K562 (cell line): ENCODE measurements around the gene TWSG1. TPM values are rescaled to one million over a fixed set of nuclear protein-coding genes. Genes with fewer than 3 reads are reported as not detected.

ENCODE experiments used
- ATAC-seq: fragments of 200-7000 bp; cut with Tn5 transposase; 3 replicates; pipeline ENCODE4 v1.9.1; 2020; ENCODE audit warnings: moderate library complexity
- BruUV-seq: library from RNA; stranded (reverse); fragments of 400-500 nt; replicated peaks from 2 replicates; lab custom pipeline; 2021; lab: Mats Ljungman, UMichigan
- CTCF ChIA-PET: fragments of 300-600 bp; formaldehyde crosslinking; extraction: SDS; loops from one replicate; lab custom pipeline; 2021; ENCODE audit warnings: low intra/inter-chr PET ratio; lab: Yijun Ruan, JAX
- POLR2A ChIA-PET: fragments of 300-600, 350-650 bp; sonication (Branson Sonifier 250); formaldehyde crosslinking; extraction: SDS; loops from one replicate; lab custom pipeline; 2021; ENCODE audit warnings: antibody characterized with exemption, inconsistent platforms; lab: Yijun Ruan, JAX
- DNase-seq, 4 experiments: peaks; one replicate each; pipeline versions ENCODE4 v3.0.0 to v3.0.0-alpha.2; 2011 to 2018; ENCODE audit warnings: low spot score in 3 of 4, mixed read lengths in 3 of 4; ENCODE audit errors: extremely low read depth in 1 of 4
- FAIRE-seq: peaks from 2 replicates; lab custom pipeline; 2011; peaks lifted over from hg19 to GRCh38; lab: Jason Lieb, UNC
- H2AFZ ChIP-seq: 2 replicates; pipeline ENCODE4 v1.6.0; 2011; ENCODE audit warnings: low read depth, low read length, control low read depth, inconsistent platforms
- H3K27ac ChIP-seq: fragments of 200-600 bp; 3 replicates; pipeline ENCODE4 v1.8.0; 2011; ENCODE audit warnings: low read depth, mild to moderate bottlenecking, control low read depth, inconsistent platforms, low read length, moderate library complexity, mixed read lengths; ENCODE audit errors: extremely low read depth
- H3K27me3 ChIP-seq, 2 experiments: fragments of 300-600 bp in 1 of 2; 2 replicates in 1 of 2; 3 replicates in 1 of 2; pipeline versions ENCODE4 v1.6.0 to v1.8.0; 2011; ENCODE audit warnings: inconsistent platforms in 2 of 2, low read length in 2 of 2, mild to moderate bottlenecking in 1 of 2, mixed read lengths in 1 of 2, moderate library complexity in 1 of 2; ENCODE audit not compliant: control insufficient read depth in 2 of 2, insufficient read depth in 2 of 2
- H3K36me3 ChIP-seq: fragments of 300-600 bp; 3 replicates; pipeline ENCODE4 v1.8.0; 2011; ENCODE audit warnings: mild to moderate bottlenecking, low read length, inconsistent platforms; ENCODE audit not compliant: control insufficient read depth, insufficient read depth
- H3K4me1 ChIP-seq, 2 experiments: fragments of 200-600 bp in 1 of 2; replicated peaks in 1 of 2; 2 replicates in 1 of 2; 3 replicates in 1 of 2; pipeline versions ENCODE4 v1.5.1 to v1.8.0; 2011; ENCODE audit warnings: inconsistent platforms in 2 of 2, low read length in 2 of 2, mild to moderate bottlenecking in 1 of 2, mixed read lengths in 1 of 2, moderate library complexity in 1 of 2; ENCODE audit not compliant: control insufficient read depth in 2 of 2, insufficient read depth in 2 of 2
- H3K4me2 ChIP-seq: 2 replicates; pipeline ENCODE4 v1.6.1; 2011; ENCODE audit warnings: low read length, control low read depth, inconsistent platforms, mixed read lengths; ENCODE audit not compliant: insufficient read depth
- H3K4me3 ChIP-seq: fragments of 200-600 bp; sonication (generic), shearing (Covaris generic); 2 replicates; pipeline ENCODE4 v1.5.1; 2016; ENCODE audit warnings: control low read depth, inconsistent platforms
- H3K79me2 ChIP-seq: fragments of 200-600 bp; 3 replicates; pipeline ENCODE4 v1.8.0; 2011; ENCODE audit warnings: low read length, inconsistent platforms; ENCODE audit not compliant: control insufficient read depth, insufficient read depth
- H3K9ac ChIP-seq, 2 experiments: 2 replicates each; pipeline versions ENCODE4 v1.6.0 to v1.6.1; 2011; ENCODE audit warnings: low read depth in 2 of 2, low read length in 2 of 2, control low read depth in 1 of 2, inconsistent platforms in 1 of 2, mild to moderate bottlenecking in 1 of 2, mixed read lengths in 1 of 2; ENCODE audit not compliant: insufficient read depth in 1 of 2
- H3K9me1 ChIP-seq: one replicate; pipeline ENCODE4 v1.6.0; 2011; ENCODE audit warnings: inconsistent platforms, mild to moderate bottlenecking, low read length, moderate library complexity; ENCODE audit not compliant: control insufficient read depth, insufficient read depth
- H3K9me3 ChIP-seq: replicated peaks from 2 replicates; pipeline ENCODE4 v1.5.1; 2011; ENCODE audit warnings: low read depth, low read length, inconsistent platforms; ENCODE audit not compliant: control insufficient read depth, insufficient read depth
- H4K20me1 ChIP-seq: replicated peaks from 2 replicates; pipeline ENCODE4 v1.6.1; 2011; ENCODE audit warnings: low read length, inconsistent platforms, mixed read lengths; ENCODE audit not compliant: control insufficient read depth, insufficient read depth
- BMI1 ChIP-seq: fragments of 150-350 bp; IDR thresholded peaks from 2 replicates; pipeline ENCODE4 v1.6.1; 2014; ENCODE audit warnings: low read length
- CREM ChIP-seq: IDR thresholded peaks from 2 replicates; pipeline ENCODE4 v1.6.1; 2014; ENCODE audit warnings: antibody characterized with exemption, low read depth
- CXXC5 ChIP-seq: fragments of 250-450 bp; sonication (Bioruptor Pico); IDR thresholded peaks from 2 replicates; pipeline ENCODE4 v1.8.0; 2022; ENCODE audit warnings: inconsistent platforms, mild to moderate bottlenecking, moderate library complexity
- HDAC6 ChIP-seq: IDR thresholded peaks from 2 replicates; pipeline ENCODE4 v1.6.1; 2012; ENCODE audit warnings: low read depth, mild to moderate bottlenecking, control low read depth, inconsistent platforms, low read length, moderate library complexity
- ILK ChIP-seq: fragments of 450-650 bp; IDR thresholded peaks from 2 replicates; pipeline ENCODE4 v1.6.1; 2016; ENCODE audit warnings: missing genetic modification characterization, low read depth, mild to moderate bottlenecking, missing compliant biosample characterization, moderate library complexity, borderline replicate concordance
- MAZ ChIP-seq, 2 experiments: fragments of 450-650 bp in 1 of 2; sonication (generic) in 1 of 2; formaldehyde crosslinking; IDR thresholded peaks in 1 of 2; conservative IDR thresholded peaks in 1 of 2; 2 replicates each; pipeline versions ENCODE4 v1.4.0 to v1.5.0; 2020; ENCODE audit warnings: mild to moderate bottlenecking in 1 of 2, missing genetic modification reagents in 1 of 2
- NFIX ChIP-seq: fragments of 250-450 bp; sonication (Bioruptor Pico); IDR thresholded peaks from 2 replicates; pipeline ENCODE4 v1.4.0; 2020; ENCODE audit warnings: low read depth, mild to moderate bottlenecking, moderate library complexity
- NONO ChIP-seq, 2 experiments: fragments of 200-400 bp in 1 of 2; fragments of 450-650 bp in 1 of 2; formaldehyde crosslinking in 1 of 2; IDR thresholded peaks; 2 replicates each; pipeline ENCODE4 v1.6.1; 2017; ENCODE audit warnings: low read depth in 2 of 2, mild to moderate bottlenecking in 2 of 2, moderate library complexity in 2 of 2, low read length in 1 of 2
- RFX5 ChIP-seq: IDR thresholded peaks from 2 replicates; pipeline ENCODE4 v1.6.1; 2011; ENCODE audit warnings: low read depth, mild to moderate bottlenecking, improper control_type of control experiment, low read length
- SIX5 ChIP-seq, 2 experiments: IDR thresholded peaks; 2 replicates each; pipeline ENCODE4 v1.6.1; 2011; ENCODE audit warnings: low read length in 2 of 2, borderline replicate concordance in 1 of 2, low read depth in 1 of 2, mild to moderate bottlenecking in 1 of 2, moderate library complexity in 1 of 2; ENCODE audit not compliant: insufficient read depth in 1 of 2
- STAT5A ChIP-seq: IDR thresholded peaks from 2 replicates; pipeline ENCODE4 v1.6.1; 2012; ENCODE audit warnings: low read length, inconsistent platforms, borderline replicate concordance
- TBL1XR1 ChIP-seq, 2 experiments: IDR thresholded peaks; 2 replicates each; pipeline ENCODE4 v1.6.1; 2012; ENCODE audit warnings: improper control_type of control experiment in 2 of 2, low read length in 2 of 2, mild to moderate bottlenecking in 1 of 2
- XRCC5 ChIP-seq: fragments of 200-400 bp; formaldehyde crosslinking; IDR thresholded peaks from 2 replicates; pipeline ENCODE4 v1.6.1; 2017; ENCODE audit warnings: low read depth, mild to moderate bottlenecking, low read length
- ZNF561 ChIP-seq: fragments of 450-650 bp; formaldehyde crosslinking; conservative IDR thresholded peaks from 2 replicates; pipeline ENCODE4 v1.4.0; 2020; ENCODE audit warnings: mild to moderate bottlenecking, moderate library complexity
- ZNF785 ChIP-seq: fragments of 250-450 bp; sonication (Bioruptor Pico); IDR thresholded peaks from 2 replicates; pipeline ENCODE4 v1.4.0; 2020; ENCODE audit warnings: mild to moderate bottlenecking
- WGBS: fragments of 100-300 bp; shearing (Covaris generic); methylation state at CpG from one replicate; pipeline ENCODE4 v1.1.6; 2016; ENCODE audit warnings: low coverage, mixed read lengths; ENCODE audit not compliant: insufficient coverage; ENCODE audit errors: missing lambda C conversion rate; 5-methylcytosine and 5-hydroxymethylcytosine counted together
- in situ Hi-C: fragments of 300-500 bp; cut with MboI; formaldehyde crosslinking; loops from 4 replicates; pipeline ENCODE4 v1.15.0; 2018; ENCODE audit warnings: inconsistent platforms, mixed read lengths
- intact Hi-C: fragments of 100-400 bp; cut with micrococcal nuclease; formaldehyde crosslinking; loops from 2 replicates; pipeline ENCODE4 v1.14.2; 2022
- polyA plus RNA-seq, 8 experiments: library from polyadenylated mRNA; depleted of rRNA in 4 of 8; stranded (reverse) in 5 of 8; unstranded in 3 of 8; fragments of >200 nt; fragmentation: Nextera tagmentation in 2 of 8; fragmentation: Illumina TruSeq in 1 of 8; extraction: Ambion mirVana in 2 of 8; extraction: Trizol in 1 of 8; gene quantifications; 2 replicates each; pipeline versions ENCODE4 v1.2.1 to v1.2.3, GENCODE V29; 2011 to 2014; ENCODE audit warnings: inconsistent platforms in 1 of 8, missing spikeins in 1 of 8
- total RNA-seq, 7 experiments: library from RNA; depleted of rRNA in 6 of 7; stranded (reverse); fragments of >200 nt in 6 of 7; fragmentation: Illumina TruSeq in 2 of 7; extraction: Trizol in 2 of 7; gene quantifications; 2 replicates each; pipeline versions ENCODE4 v1.2.1 to v1.2.3, GENCODE V29; 2011 to 2021; ENCODE audit warnings: low replicate concordance in 1 of 7
- TF ChIP-seq, protein P1 (sequence below): fragments of 250-450 bp; sonication (Bioruptor Pico); IDR thresholded peaks from 2 replicates; pipeline ENCODE4 v1.5.1; 2021; ENCODE audit warnings: mild to moderate bottlenecking
- TF ChIP-seq, protein P2 (sequence below), 2 experiments: fragments of 450-650 bp in 1 of 2; IDR thresholded peaks; 2 replicates each; pipeline ENCODE4 v1.6.1; 2011 to 2017; ENCODE audit warnings: low read depth in 2 of 2, antibody characterized with exemption in 1 of 2, borderline replicate concordance in 1 of 2, low read length in 1 of 2, mild to moderate bottlenecking in 1 of 2, mixed read lengths in 1 of 2; ENCODE audit not compliant: control insufficient read depth in 1 of 2

Gene TWSG1
- total and polyA plus RNA-seq, 9 of the 15 experiments (the other 6 are each of a cell fraction or from before 2014, with no cell fraction given): 10.4 to 37.2 (median 25.1) TPM

DNA sequence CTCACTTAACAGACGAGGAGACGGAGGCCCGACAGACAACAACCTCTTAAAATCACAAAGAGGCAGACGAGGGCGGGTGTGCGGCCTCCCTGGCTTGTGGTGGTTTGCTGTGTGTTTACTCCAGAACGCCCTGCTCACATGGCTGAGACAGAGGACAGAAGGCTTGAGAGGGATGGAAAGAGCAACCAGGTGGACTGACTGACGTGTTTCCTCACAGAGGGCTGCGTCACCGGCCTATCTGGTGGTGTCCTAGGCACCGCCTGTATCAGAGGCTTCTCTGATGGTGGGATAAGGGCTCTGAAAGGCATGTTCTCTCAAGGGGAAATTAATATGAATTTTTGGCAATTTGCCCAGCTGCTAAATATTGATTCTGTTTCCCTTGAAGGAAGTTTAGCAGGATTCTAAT lies 93.7 kb downstream of the TWSG1 start:
- Histone ChIP-seq H3K4me2 (no peak overlapping the region), H4K20me1 (no peaks in the 10 kb centered on the region), H2AFZ (peak overlapping the region; percentile 43; the same call in 1 of the 2 replicates), H3K36me3 (no peaks in the 10 kb centered on the region), H3K9me1 (no peaks in the 10 kb centered on the region), H3K9me3 (peaks cover 9% of the 10 kb centered on the region; the same call in 1 of the 2 replicates), H3K27ac (no peak overlapping the region), H3K79me2 (no peaks in the 10 kb centered on the region), H3K27me3 (no peaks in the 10 kb centered on the region), H3K4me3 (no peak overlapping the region), H3K9ac (no peak overlapping the region), H3K4me1 (peaks cover 0 to under 1% of the 10 kb centered on the region in 2 experiments; a peak in 1 of 5 replicates)
- FAIRE-seq (no peak), DNase-seq (no peak), ATAC-seq (peak; percentile 51)
- CTCF ChIA-PET: no interaction called here
- in situ Hi-C loops (no loop called here), intact Hi-C loops (no loop called here)
- no TSS peak for BruUV-seq
- WGBS: 58% methylated on average over 11 of the region's 11 CpGs
- POLR2A ChIA-PET: interaction anchor here (0.6 kb wide), 1 partner anchor 1078 kb away, joined by 3 read pairs; no protein-coding TSS in a partner anchor
- TF ChIP-seq ZNF785 (CRISPR knock-in tag): no peak
- no peak for TF ChIP-seq BMI1
- no peak for TF ChIP-seq STAT5A
- TF ChIP-seq TBL1XR1 (IDR thresholded peaks at IDR 0.05; ENCODE audit: low read length in 2 of 2): no peak
- no peak for TF ChIP-seq MAZ (CRISPR knock-in tag; conservative IDR thresholded peaks at IDR 0.05 in 1 of 2, IDR thresholded peaks at IDR 0.05 in 1 of 2)
- no peak for TF ChIP-seq RFX5
- 0 out of 2 replicates have a peak, but pooled peaks have one; percentile 16 for TF ChIP-seq CREM
- TF ChIP-seq, protein P1, sequence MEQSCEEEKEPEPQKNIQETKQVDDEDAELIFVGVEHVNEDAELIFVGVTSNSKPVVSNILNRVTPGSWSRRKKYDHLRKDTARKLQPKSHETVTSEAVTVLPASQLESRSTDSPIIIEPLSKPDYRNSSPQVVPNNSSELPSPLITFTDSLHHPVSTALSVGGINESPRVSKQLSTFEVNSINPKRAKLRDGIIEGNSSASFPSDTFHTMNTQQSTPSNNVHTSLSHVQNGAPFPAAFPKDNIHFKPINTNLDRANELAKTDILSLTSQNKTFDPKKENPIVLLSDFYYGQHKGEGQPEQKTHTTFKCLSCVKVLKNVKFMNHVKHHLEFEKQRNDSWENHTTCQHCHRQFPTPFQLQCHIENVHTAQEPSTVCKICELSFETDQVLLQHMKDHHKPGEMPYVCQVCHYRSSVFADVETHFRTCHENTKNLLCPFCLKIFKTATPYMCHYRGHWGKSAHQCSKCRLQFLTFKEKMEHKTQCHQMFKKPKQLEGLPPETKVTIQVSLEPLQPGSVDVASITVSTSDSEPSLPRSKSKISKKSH (CRISPR knock-in tag): no peak
- TF ChIP-seq ZNF561 (CRISPR knock-in tag): no peak
- TF ChIP-seq, protein P2, sequence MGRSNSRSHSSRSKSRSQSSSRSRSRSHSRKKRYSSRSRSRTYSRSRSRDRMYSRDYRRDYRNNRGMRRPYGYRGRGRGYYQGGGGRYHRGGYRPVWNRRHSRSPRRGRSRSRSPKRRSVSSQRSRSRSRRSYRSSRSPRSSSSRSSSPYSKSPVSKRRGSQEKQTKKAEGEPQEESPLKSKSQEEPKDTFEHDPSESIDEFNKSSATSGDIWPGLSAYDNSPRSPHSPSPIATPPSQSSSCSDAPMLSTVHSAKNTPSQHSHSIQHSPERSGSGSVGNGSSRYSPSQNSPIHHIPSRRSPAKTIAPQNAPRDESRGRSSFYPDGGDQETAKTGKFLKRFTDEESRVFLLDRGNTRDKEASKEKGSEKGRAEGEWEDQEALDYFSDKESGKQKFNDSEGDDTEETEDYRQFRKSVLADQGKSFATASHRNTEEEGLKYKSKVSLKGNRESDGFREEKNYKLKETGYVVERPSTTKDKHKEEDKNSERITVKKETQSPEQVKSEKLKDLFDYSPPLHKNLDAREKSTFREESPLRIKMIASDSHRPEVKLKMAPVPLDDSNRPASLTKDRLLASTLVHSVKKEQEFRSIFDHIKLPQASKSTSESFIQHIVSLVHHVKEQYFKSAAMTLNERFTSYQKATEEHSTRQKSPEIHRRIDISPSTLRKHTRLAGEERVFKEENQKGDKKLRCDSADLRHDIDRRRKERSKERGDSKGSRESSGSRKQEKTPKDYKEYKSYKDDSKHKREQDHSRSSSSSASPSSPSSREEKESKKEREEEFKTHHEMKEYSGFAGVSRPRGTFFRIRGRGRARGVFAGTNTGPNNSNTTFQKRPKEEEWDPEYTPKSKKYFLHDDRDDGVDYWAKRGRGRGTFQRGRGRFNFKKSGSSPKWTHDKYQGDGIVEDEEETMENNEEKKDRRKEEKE (IDR thresholded peaks at IDR 0.05; ENCODE audit: borderline replicate concordance in 1 of 2, control insufficient read depth in 1 of 2, low read depth in 2 of 2, low read length in 1 of 2): no peak
- no peak for TF ChIP-seq CXXC5 (CRISPR knock-in tag)
- TF ChIP-seq NONO (IDR thresholded peaks at IDR 0.05; ENCODE audit: low read depth in 2 of 2, low read length in 1 of 2): no peak
- TF ChIP-seq SIX5 (IDR thresholded peaks at IDR 0.05; ENCODE audit: borderline replicate concordance in 1 of 2, insufficient read depth in 1 of 2, low read depth in 1 of 2, low read length in 2 of 2): no peak
- TF ChIP-seq ILK: no peak
- TF ChIP-seq XRCC5: no peak
- TF ChIP-seq HDAC6: no peak
- peak; percentile 45; the same call in 1 of the 2 replicates for TF ChIP-seq NFIX
